GM12875 (cell line): ENCODE data around the gene RCCD1.

Experiments
- H3K4me3 ChIP-seq: one replicate; pipeline ENCODE4 v1.5.1; 2011; ENCODE audit warnings: low read depth, low read length, control low read depth
- CTCF ChIP-seq: IDR thresholded peaks from 2 replicates; pipeline ENCODE4 v1.5.1; 2011; ENCODE audit warnings: low read depth, mild to moderate bottlenecking, control low read depth, inconsistent platforms, low read length, moderate library complexity, borderline replicate concordance; ENCODE audit not compliant: insufficient read depth

Gene RCCD1

GRCh38 chr15:90947577-90948357 lies 6.9 kb upstream of the RCCD1 start:
- no peak overlapping the region for H3K4me3 ChIP-seq
- no peak for TF ChIP-seq CTCF

- no peak for TF ChIP-seq CTCF
- H3K4me3 ChIP-seq: no peak overlapping the region
Observed at GRCh38 chr15:90948506-90948905, 6.2 kb upstream of the RCCD1 start.

- no peak for TF ChIP-seq CTCF
Observed at GRCh38 chr15:90949979-90950675, 4.6 kb upstream of the RCCD1 start.

GRCh38 chr15:90950676-90951075 lies 4.0 kb upstream of the RCCD1 start:
- no peak overlapping the region for H3K4me3 ChIP-seq
- TF ChIP-seq CTCF: no peak

More at GRCh38 chr15:90949979-90950675, 4.6 kb upstream of the RCCD1 start:
- H3K4me3 ChIP-seq: no peak overlapping the region

- H3K4me3 ChIP-seq: no peak overlapping the region
- TF ChIP-seq CTCF: no peak
Observed at GRCh38 chr15:90952901-90953677, 1.6 kb upstream of the RCCD1 start.

- no peak overlapping the region for H3K4me3 ChIP-seq
- TF ChIP-seq CTCF: no peak
Observed at GRCh38 chr15:90953947-90954711, 555 bp upstream of the RCCD1 start.
